DOHH2 (cell line): ENCODE measurements around the gene COL13A1.
A peak's percentile ranks its signal among the peaks of the same experiment; 100 is the strongest.

Source experiments
- H3F3A ChIP-seq: fragments of 200-600 bp; sonication (generic), shearing (Covaris generic); 2 replicates; pipeline ENCODE4 v1.6.0; 2016; ENCODE audit warnings: antibody characterized with exemption, mild to moderate bottlenecking; ENCODE audit not compliant: control insufficient read depth, insufficient read depth
- H3K27ac ChIP-seq: fragments of 200-600 bp; sonication (generic); 2 replicates; pipeline ENCODE4 v1.5.1; 2014; ENCODE audit warnings: low read depth, mild to moderate bottlenecking, low read length, moderate library complexity
- H3K27me3 ChIP-seq: fragments of 200-600 bp; sonication (generic); 2 replicates; pipeline ENCODE4 v1.6.1; 2014; ENCODE audit warnings: mild to moderate bottlenecking, low read length, mixed read lengths; ENCODE audit not compliant: control insufficient read depth
- H3K36me3 ChIP-seq: fragments of 200-600 bp; sonication (generic); 2 replicates; pipeline ENCODE4 v1.6.1; 2014; ENCODE audit warnings: mild to moderate bottlenecking, low read length, moderate library complexity, mixed read lengths; ENCODE audit not compliant: control insufficient read depth
- H3K4me1 ChIP-seq: fragments of 200-600 bp; sonication (generic); 2 replicates; pipeline ENCODE4 v1.6.1; 2014; ENCODE audit warnings: mild to moderate bottlenecking, low read length, mixed read lengths; ENCODE audit not compliant: control insufficient read depth
- H3K4me2 ChIP-seq: fragments of 200-600 bp; sonication (generic); 2 replicates; pipeline ENCODE4 v1.6.0; 2014; ENCODE audit warnings: mild to moderate bottlenecking, low read length, moderate library complexity
- H3K4me3 ChIP-seq: fragments of 200-600 bp; sonication (generic); 2 replicates; pipeline ENCODE4 v1.5.1; 2014; ENCODE audit warnings: mild to moderate bottlenecking, low read length, mixed read lengths
- H3K79me2 ChIP-seq: fragments of 200-600 bp; sonication (generic); 2 replicates; pipeline ENCODE4 v1.6.1; 2014; ENCODE audit warnings: mild to moderate bottlenecking, low read length, mixed read lengths; ENCODE audit not compliant: control insufficient read depth
- H3K9me2 ChIP-seq: fragments of 200-600 bp; sonication (generic); replicated peaks from 2 replicates; pipeline ENCODE4 v1.6.1; 2014; ENCODE audit warnings: mild to moderate bottlenecking, low read length, mixed read lengths; ENCODE audit not compliant: control insufficient read depth
- H3K9me3 ChIP-seq: fragments of 200-600 bp; sonication (generic); 2 replicates; pipeline ENCODE4 v1.6.1; 2014; ENCODE audit warnings: antibody characterized with exemption, low read length, mixed read lengths; ENCODE audit not compliant: control insufficient read depth, insufficient read depth
- H4K20me1 ChIP-seq: fragments of 200-600 bp; sonication (generic); 2 replicates; pipeline ENCODE4 v1.6.0; 2014; ENCODE audit warnings: low read depth, mild to moderate bottlenecking, antibody characterized with exemption, low read length, moderate library complexity; ENCODE audit not compliant: control insufficient read depth, insufficient read depth
- EZH2phosphoT487 ChIP-seq: fragments of 200-600 bp; sonication (generic); IDR thresholded peaks from 2 replicates; pipeline ENCODE4 v1.6.1; 2017; ENCODE audit warnings: borderline replicate concordance, mild to moderate bottlenecking, antibody characterized with exemption, low read length, moderate library complexity, mixed read lengths
- TF ChIP-seq, protein P1 (sequence below): fragments of 200-600 bp; sonication (generic); IDR thresholded peaks from one replicate; pipeline ENCODE4 v1.5.1; 2014; ENCODE audit warnings: antibody characterized with exemption, mild to moderate bottlenecking, low read depth, low read length; ENCODE audit not compliant: poor library complexity, severe bottlenecking

COL13A1 gene

DNA sequence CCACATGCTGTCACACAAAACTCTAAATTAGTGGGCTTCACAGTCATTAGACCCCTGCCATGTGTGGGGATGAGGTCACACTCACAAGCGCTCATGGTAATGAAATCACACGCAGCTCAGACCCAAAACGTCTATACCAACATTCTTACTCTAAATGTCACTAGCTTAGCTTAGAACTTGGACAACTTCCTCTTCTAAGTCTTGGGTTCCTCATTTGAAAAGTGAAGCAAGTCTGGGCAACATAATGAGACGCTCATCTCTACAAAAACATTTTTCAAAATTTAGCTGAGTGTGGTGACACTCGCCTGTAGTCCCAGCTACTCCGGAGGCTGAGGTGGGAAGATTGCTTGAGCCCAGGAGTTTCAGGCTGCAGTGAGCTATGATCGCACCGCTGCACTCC is 158.2 kb downstream of the COL13A1 start:
- Histone ChIP-seq H3K4me3 (0 out of 2 replicates have a peak overlapping the region, but pooled peaks have one; percentile 0), H3F3A (peaks cover 7% of the 10 kb centered on the region), H3K27me3 (no peaks in the 10 kb centered on the region), H4K20me1 (no peaks in the 10 kb centered on the region), H3K79me2 (no peaks in the 10 kb centered on the region), H3K36me3 (no peaks in the 10 kb centered on the region), H3K4me1 (peaks cover 48% of the 10 kb centered on the region), H3K4me2 (peak overlapping the region; percentile 15), H3K9me3 (no peaks in the 10 kb centered on the region), H3K9me2 (no peaks in the 10 kb centered on the region), H3K27ac (peak overlapping the region; percentile 27)
- TF ChIP-seq EZH2phosphoT487 = no peak
- TF ChIP-seq, protein P1, sequence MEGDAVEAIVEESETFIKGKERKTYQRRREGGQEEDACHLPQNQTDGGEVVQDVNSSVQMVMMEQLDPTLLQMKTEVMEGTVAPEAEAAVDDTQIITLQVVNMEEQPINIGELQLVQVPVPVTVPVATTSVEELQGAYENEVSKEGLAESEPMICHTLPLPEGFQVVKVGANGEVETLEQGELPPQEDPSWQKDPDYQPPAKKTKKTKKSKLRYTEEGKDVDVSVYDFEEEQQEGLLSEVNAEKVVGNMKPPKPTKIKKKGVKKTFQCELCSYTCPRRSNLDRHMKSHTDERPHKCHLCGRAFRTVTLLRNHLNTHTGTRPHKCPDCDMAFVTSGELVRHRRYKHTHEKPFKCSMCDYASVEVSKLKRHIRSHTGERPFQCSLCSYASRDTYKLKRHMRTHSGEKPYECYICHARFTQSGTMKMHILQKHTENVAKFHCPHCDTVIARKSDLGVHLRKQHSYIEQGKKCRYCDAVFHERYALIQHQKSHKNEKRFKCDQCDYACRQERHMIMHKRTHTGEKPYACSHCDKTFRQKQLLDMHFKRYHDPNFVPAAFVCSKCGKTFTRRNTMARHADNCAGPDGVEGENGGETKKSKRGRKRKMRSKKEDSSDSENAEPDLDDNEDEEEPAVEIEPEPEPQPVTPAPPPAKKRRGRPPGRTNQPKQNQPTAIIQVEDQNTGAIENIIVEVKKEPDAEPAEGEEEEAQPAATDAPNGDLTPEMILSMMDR = no peak

DNA sequence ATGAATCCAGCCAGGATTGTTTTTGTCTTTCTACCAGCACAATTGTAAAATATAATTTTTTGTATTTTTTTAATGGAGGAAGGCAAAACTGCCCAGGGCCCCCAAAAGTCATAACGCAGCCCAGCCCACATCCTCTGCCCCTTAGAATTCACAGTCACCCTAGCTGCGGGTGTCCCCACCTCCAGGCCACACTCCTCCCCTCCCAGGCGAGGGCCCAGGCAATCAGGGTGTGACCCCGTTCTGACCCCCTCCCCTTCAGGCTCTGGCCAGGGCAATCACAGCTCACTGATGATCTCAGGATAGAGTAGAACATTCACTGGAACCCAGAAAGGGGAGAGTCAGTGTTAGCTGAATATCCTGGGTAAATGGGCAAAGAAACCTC is 158.9 kb downstream of the COL13A1 start:
- Histone ChIP-seq H3F3A (peaks cover 7% of the 10 kb centered on the region), H3K9me2 (no peaks in the 10 kb centered on the region), H3K4me2 (peak overlapping the region; percentile 15; the same call in 1 of the 2 replicates), H3K9me3 (no peaks in the 10 kb centered on the region), H3K4me1 (peaks cover 48% of the 10 kb centered on the region), H3K27ac (no peak overlapping the region), H4K20me1 (no peaks in the 10 kb centered on the region), H3K36me3 (no peaks in the 10 kb centered on the region), H3K79me2 (no peaks in the 10 kb centered on the region), H3K27me3 (no peaks in the 10 kb centered on the region), H3K4me3 (no peak overlapping the region)
- TF ChIP-seq, protein P1 = no peak
- no peak for TF ChIP-seq EZH2phosphoT487

DNA sequence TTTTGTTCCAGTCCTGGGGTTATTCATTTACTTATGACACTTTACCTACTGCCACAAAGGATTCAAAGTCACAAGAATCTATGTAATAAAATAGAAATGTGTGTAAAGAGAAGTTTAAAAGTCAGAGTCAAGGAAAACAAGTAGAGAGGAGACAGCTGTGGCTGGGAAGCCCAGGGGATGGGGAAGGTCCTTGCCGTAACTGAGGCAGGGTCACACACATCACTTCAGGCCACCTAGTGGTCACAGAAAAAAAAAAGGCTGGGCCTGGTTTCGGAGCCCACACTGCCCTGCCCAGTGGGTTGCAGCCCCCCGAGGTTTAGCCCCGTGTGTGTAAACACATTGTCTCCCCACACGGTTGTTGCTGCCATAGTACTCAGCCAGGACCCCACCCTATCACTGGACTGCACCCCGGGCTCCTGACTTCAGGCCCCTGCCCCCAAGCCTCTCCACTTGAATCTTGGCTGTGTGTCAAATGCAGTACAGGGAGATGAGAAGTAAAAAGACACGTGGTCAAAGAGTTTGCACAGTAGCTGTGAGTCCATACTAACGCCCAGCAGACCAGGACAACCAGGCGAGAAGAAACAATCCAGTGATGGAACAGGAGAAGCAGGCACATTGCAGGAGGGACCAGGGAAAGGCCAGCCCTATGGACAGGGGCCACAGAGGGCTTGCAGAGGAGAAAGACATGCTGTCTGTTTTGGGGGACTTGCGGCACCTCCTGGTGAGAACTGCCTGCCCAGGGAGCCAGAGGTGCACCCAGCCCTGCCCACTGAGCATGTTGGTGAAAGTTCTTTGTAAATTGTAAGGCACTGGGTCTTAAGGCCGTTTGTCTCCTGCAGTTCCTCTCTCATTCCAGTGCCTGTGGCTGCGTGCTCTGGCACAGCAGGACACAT is 159.5 kb downstream of the COL13A1 start:
- H3K9me2 ChIP-seq = no peaks in the 10 kb centered on the region
- H3K4me2 ChIP-seq = 0 out of 2 replicates have a peak overlapping the region, but pooled peaks have one; percentile 15
- TF ChIP-seq, protein P1 = peak; percentile 61
- no peak for TF ChIP-seq EZH2phosphoT487
- H3K36me3 ChIP-seq = no peaks in the 10 kb centered on the region
- no peaks in the 10 kb centered on the region for H4K20me1 ChIP-seq
- peaks cover 7% of the 10 kb centered on the region for H3F3A ChIP-seq
- no peak overlapping the region for H3K4me3 ChIP-seq
- no peak overlapping the region for H3K27ac ChIP-seq
- H3K79me2 ChIP-seq = no peaks in the 10 kb centered on the region
- no peaks in the 10 kb centered on the region for H3K9me3 ChIP-seq
- peaks cover 3% of the 10 kb centered on the region; the same call in 1 of the 2 replicates for H3K27me3 ChIP-seq
- H3K4me1 ChIP-seq = peaks cover 48% of the 10 kb centered on the region
